Measurements from ENCODE around the gene NSG1. TPM values are rescaled to one million over a fixed set of nuclear protein-coding genes. Genes with fewer than 3 reads are reported as not detected.

The NSG1 gene
- total RNA-seq, 2 experiments from 2014 or later, result 1.9 to 2.1 TPM

DNA sequence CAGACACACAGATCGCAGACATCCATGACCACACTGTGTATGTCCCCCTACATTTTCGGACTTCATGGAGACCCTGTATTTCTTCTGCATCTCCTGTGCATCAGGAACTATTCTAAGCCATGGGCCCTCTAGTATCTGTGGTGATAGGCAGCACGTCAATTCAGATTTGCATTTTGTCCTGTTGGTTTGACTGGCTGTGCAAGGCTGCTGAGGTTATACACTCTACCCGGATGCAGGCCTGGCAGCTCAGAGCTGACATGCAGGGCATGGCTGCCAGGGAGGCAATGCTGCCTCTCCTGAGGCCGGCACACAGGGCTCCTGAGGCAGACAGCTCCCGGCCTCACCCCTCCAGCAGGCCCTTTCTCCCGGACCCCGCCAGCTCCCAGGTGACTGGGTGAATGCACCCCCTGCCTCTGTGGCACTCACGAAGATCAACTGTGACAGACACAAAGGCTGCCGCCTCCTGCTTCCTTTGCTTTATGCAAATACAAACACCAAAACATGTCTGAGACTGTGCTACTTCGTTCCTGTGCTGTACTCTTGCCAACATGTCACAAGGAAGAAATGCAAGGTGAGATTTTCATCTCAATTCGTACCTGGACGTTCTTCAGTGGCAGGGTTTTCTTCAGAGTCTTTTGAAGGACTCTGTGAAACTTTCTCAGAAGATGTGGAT, 51.0 kb downstream of the NSG1 start:
- H3K36me3 Mint-ChIP-seq (ENCODE audit: low read depth), result peaks cover 15% of the 10 kb centered on the region
- no peak for DNase-seq
- CTCF ChIA-PET, result no interaction called here
- H3K9me3 Mint-ChIP-seq, result no peaks in the 10 kb centered on the region
- intact Hi-C loops (cut with micrococcal nuclease), result no loop called here
- H3K4me1 Mint-ChIP-seq (ENCODE audit: low read depth), result peaks cover 9% of the 10 kb centered on the region
- no peaks in the 10 kb centered on the region for H3K27me3 Mint-ChIP-seq (ENCODE audit: low read depth)
- no peak overlapping the region for H3K4me3 Mint-ChIP-seq
- no peak overlapping the region for H3K27ac Mint-ChIP-seq

DNA sequence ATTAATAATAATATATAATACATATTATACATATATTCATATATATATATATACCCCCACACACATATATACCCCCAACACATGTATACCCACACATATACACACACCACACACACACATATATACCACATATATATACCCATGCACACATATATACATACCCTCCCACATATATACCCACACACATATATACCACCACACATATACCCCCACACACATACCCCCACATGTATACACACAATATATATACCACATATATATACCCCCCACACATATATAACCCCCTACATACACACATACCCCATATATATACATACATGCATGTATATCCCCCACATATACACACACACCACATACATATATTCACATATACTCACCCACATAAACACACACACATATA, 52.0 kb downstream of the NSG1 start:
- H3K9me3 Mint-ChIP-seq, result no peaks in the 10 kb centered on the region
- peaks cover 13% of the 10 kb centered on the region for H3K36me3 Mint-ChIP-seq (ENCODE audit: low read depth)
- peaks cover 9% of the 10 kb centered on the region for H3K4me1 Mint-ChIP-seq (ENCODE audit: low read depth)
- no peaks in the 10 kb centered on the region for H3K27me3 Mint-ChIP-seq (ENCODE audit: low read depth)
- intact Hi-C loops (cut with micrococcal nuclease), result no loop called here
- no peak overlapping the region for H3K27ac Mint-ChIP-seq
- DNase-seq, result no peak
- no peak overlapping the region for H3K4me3 Mint-ChIP-seq
- CTCF ChIA-PET, result no interaction called here

DNA sequence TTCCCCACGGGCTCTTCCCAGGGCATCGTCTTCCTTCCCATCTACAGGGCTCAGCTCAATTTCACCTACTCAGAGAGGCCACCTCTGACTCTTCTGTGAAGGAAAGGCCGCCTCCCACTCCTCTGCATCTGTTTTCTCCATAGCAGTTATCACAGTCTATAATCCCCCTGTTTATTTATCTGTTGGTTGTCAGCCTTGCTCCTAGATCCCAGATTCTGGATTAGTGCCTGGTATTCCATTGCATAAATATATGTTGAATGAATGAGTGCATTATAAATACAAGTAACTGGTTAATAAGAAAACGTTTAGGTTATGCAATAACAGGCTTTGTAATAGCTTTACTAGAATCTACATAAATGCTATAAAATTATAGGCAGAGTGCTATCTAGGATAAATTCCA, 52.9 kb downstream of the NSG1 start:
- DNase-seq, result no peak
- H3K27me3 Mint-ChIP-seq (ENCODE audit: low read depth), result no peaks in the 10 kb centered on the region
- CTCF ChIA-PET, result interaction anchor here (0.5 to 0.6 kb wide), 3 partner anchors 28 to 1821 kb away, joined by 3 to 5 read pairs (median 3); no protein-coding TSS in a partner anchor
- H3K36me3 Mint-ChIP-seq (ENCODE audit: low read depth), result peaks cover 14% of the 10 kb centered on the region
- intact Hi-C loops (cut with micrococcal nuclease), result no loop called here
- no peak overlapping the region for H3K4me3 Mint-ChIP-seq
- peaks cover 9% of the 10 kb centered on the region for H3K4me1 Mint-ChIP-seq (ENCODE audit: low read depth)
- H3K27ac Mint-ChIP-seq, result no peak overlapping the region
- no peaks in the 10 kb centered on the region for H3K9me3 Mint-ChIP-seq

DNA sequence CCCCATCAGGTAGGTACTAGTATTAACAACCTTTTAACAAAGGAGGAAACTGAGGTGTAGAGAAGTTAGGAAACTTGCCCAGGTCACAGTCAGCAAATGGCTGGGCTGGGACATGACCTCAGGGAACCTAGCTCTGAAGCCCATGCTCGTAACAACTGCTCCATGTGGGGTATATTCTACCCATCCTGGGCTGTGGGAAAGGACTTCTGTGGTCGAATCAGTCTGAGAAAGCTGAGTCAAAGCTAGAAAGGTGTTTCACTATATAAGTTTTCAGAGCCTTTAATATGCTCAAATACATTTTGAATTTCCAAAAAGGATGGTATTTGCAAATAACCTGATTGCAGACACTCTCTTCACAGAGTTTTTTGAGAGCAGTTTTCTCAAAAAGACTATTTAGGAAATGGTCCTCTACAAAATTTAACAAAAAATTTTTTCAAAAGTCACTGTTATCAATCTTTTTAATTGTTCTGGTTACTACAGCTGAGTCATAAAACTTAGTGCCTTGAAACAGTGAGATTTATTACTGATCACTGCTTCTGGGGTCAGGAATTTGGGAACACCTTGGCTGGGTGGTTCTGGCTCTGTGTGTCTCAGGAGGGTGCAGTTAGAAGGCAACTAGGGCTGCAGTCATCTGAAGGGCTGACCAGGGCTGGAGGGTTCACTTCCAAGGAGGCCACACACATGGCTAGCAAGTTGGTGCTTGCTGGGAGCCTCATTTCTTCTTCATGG, 53.6 kb downstream of the NSG1 start:
- no peak overlapping the region for H3K27ac Mint-ChIP-seq
- peaks cover 9% of the 10 kb centered on the region for H3K4me1 Mint-ChIP-seq (ENCODE audit: low read depth)
- no peaks in the 10 kb centered on the region for H3K9me3 Mint-ChIP-seq
- H3K27me3 Mint-ChIP-seq (ENCODE audit: low read depth), result no peaks in the 10 kb centered on the region
- intact Hi-C loops (cut with micrococcal nuclease), result no loop called here
- no peak overlapping the region for H3K4me3 Mint-ChIP-seq
- no peak for DNase-seq
- peaks cover 15% of the 10 kb centered on the region for H3K36me3 Mint-ChIP-seq (ENCODE audit: low read depth)
- CTCF ChIA-PET, result interaction anchor here (0.5 kb wide), 1 partner anchor 236 kb away, joined by 3 read pairs; no protein-coding TSS in a partner anchor

DNA sequence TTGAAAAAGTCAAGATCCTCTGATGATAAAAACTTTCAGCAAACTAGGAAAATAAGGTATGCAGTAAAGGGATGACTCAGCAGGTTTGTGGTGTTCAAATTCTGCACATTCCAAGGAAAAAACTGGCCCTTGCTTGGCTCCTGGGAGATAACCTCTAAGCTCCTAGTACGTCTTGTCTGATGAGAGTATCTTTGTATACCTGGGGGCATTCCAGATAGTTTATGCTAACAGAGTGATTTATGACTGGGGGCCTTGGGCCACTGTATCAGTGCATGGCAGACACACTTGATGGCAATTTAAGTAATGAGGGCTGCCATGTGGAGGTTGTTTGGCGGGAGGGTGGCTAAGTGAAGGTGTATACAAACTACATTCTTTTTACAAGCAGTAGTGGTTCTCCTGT, 56.9 kb downstream of the NSG1 start:
- CTCF ChIA-PET, result interaction anchor here (0.6 kb wide), 1 partner anchor 31 kb away, joined by 3 read pairs; no protein-coding TSS in a partner anchor

DNA sequence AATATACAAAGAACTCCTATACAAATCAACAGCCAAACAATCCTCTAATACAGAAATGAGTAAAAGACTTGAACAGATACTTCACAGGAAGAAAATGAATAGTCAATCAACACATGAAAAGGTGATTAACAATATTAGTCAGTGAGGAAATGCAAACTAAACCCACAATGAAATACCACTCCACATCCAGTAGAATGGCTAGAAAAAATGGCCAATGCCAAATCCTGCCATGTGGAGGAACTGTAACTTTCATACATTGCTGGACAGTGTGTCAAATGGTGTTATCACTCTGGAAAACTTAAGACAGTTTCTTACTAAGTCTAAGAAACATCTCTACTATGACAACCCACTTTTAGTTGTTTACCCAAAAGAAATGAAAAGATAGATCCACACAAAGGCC, 59.5 kb downstream of the NSG1 start:
- Mint-ChIP-seq H3K36me3 (ENCODE audit: low read depth) (peaks cover 7% of the 10 kb centered on the region), H3K27ac (no peak overlapping the region), H3K4me1 (ENCODE audit: low read depth) (peaks cover 3% of the 10 kb centered on the region), H3K27me3 (ENCODE audit: low read depth) (no peaks in the 10 kb centered on the region), H3K9me3 (no peaks in the 10 kb centered on the region), H3K4me3 (no peak overlapping the region)
- intact Hi-C loops (cut with micrococcal nuclease), result no loop called here
- DNase-seq, result no peak
- CTCF ChIA-PET, result no interaction called here

More for the DNA sequence above, 56.9 kb downstream of the NSG1 start:
- no peaks in the 10 kb centered on the region for H3K27me3 Mint-ChIP-seq (ENCODE audit: low read depth)
- intact Hi-C loops (cut with micrococcal nuclease), result no loop called here
- DNase-seq, result no peak
- no peak overlapping the region for H3K4me3 Mint-ChIP-seq
- peaks cover 4% of the 10 kb centered on the region for H3K36me3 Mint-ChIP-seq (ENCODE audit: low read depth)
- no peaks in the 10 kb centered on the region for H3K9me3 Mint-ChIP-seq
- H3K27ac Mint-ChIP-seq, result no peak overlapping the region
- H3K4me1 Mint-ChIP-seq (ENCODE audit: low read depth), result peaks cover 3% of the 10 kb centered on the region

DNA sequence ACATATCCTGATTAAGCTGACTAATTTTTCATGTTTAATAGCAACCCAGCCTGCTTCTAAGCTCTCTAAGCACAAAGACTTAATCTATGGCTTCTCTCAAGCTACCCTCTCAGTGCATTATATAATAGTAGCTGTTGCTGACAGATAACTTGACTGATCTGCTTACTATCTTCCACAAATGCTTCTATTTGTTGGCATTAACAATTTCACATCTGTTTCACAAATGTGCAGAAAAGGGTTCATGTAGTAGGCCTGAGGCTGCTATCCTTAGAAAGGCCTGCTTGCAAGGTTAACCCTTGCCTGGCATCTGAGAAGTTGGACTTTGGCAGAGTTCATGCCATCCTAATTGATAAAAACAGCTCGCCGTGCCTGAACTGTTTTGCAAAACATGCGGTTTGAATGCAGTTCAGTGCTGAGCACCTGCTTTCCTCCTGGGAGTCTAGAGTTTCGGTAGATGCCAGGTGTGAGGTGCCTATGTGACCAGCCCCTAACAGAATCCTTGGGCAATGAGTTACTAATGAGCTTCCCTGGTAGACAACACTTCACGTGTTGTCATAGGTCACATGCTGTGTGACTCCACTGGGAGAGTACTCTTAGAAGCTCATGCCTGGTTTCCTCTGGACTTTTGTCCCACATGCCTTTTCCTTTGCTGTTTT, 68.4 kb downstream of the NSG1 start:
- Mint-ChIP-seq H3K4me1 (ENCODE audit: low read depth) (no peaks in the 10 kb centered on the region), H3K36me3 (ENCODE audit: low read depth) (peaks cover 22% of the 10 kb centered on the region), H3K4me3 (no peak overlapping the region), H3K27ac (no peak overlapping the region), H3K9me3 (no peaks in the 10 kb centered on the region), H3K27me3 (ENCODE audit: low read depth) (no peaks in the 10 kb centered on the region)
- no peak for DNase-seq
- intact Hi-C loops (cut with micrococcal nuclease), result no loop called here
- CTCF ChIA-PET, result no interaction called here

DNA sequence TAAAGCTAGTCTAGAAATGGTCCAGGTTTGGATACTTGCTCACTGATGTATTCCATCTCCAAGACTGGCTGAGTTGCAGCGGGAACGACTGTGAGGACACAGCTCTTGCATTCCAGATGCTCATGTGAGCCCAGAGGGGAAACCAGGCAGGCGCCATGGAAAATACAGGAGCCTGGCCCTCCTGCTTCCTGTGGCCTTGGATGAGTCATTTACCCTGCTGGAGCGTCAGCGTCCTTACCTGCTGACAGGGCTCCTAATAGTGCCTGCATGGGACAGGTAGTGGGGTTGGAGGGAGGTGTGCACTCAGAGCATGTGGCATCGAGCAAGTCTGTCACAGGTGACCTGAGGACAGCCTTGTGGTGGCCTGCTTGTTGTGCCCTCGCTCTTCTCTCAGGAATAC, 69.4 kb downstream of the NSG1 start:
- CTCF ChIA-PET, result no interaction called here
- DNase-seq, result no peak
- H3K4me3 Mint-ChIP-seq, result no peak overlapping the region
- H3K9me3 Mint-ChIP-seq, result no peaks in the 10 kb centered on the region
- H3K27me3 Mint-ChIP-seq (ENCODE audit: low read depth), result no peaks in the 10 kb centered on the region
- H3K4me1 Mint-ChIP-seq (ENCODE audit: low read depth), result peaks cover under 1% of the 10 kb centered on the region
- H3K27ac Mint-ChIP-seq, result no peak overlapping the region
- peaks cover 19% of the 10 kb centered on the region for H3K36me3 Mint-ChIP-seq (ENCODE audit: low read depth)
- intact Hi-C loops (cut with micrococcal nuclease), result no loop called here

DNA sequence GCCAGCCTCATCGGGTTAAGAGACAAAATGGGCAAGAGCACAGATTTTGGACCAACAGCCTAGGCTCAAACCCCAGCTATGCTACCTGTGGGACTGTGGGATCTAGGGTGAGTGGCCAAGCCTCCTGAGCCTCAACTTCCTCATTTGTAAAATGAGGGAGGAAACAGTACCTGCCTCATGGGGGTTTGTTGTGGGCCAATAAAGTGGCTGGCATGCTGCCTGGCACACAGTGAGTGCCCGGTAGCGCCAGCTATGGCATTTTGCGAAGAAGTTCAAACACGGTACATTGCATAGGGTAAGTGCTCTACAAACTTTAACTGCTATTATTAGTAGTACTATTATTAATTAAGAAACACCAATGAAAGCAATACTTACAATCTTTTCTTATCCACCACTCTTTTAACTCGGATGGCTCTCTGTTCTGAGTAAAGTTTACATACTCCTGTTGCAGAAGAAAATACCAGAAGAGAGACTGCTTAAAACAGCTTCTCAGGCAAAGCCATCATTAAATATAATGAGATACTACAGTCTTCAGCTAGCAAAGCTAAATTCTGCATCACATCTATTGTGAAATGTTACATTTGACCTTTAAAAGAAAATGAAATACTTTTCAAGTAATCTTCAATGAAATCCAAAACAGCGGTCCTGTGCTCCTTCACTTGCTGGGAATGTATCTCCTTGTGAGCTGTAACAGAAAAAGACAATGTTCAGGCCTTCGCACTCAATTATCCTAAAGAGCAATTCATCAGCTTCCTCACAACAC, 70.1 kb downstream of the NSG1 start:
- H3K4me1 Mint-ChIP-seq (ENCODE audit: low read depth), result peaks cover 7% of the 10 kb centered on the region
- no peaks in the 10 kb centered on the region for H3K9me3 Mint-ChIP-seq
- no peak overlapping the region for H3K4me3 Mint-ChIP-seq
- H3K27ac Mint-ChIP-seq, result no peak overlapping the region
- peaks cover 14% of the 10 kb centered on the region for H3K36me3 Mint-ChIP-seq (ENCODE audit: low read depth)
- CTCF ChIA-PET, result no interaction called here
- intact Hi-C loops (cut with micrococcal nuclease), result no loop called here
- no peak for DNase-seq
- H3K27me3 Mint-ChIP-seq (ENCODE audit: low read depth), result no peaks in the 10 kb centered on the region

DNA sequence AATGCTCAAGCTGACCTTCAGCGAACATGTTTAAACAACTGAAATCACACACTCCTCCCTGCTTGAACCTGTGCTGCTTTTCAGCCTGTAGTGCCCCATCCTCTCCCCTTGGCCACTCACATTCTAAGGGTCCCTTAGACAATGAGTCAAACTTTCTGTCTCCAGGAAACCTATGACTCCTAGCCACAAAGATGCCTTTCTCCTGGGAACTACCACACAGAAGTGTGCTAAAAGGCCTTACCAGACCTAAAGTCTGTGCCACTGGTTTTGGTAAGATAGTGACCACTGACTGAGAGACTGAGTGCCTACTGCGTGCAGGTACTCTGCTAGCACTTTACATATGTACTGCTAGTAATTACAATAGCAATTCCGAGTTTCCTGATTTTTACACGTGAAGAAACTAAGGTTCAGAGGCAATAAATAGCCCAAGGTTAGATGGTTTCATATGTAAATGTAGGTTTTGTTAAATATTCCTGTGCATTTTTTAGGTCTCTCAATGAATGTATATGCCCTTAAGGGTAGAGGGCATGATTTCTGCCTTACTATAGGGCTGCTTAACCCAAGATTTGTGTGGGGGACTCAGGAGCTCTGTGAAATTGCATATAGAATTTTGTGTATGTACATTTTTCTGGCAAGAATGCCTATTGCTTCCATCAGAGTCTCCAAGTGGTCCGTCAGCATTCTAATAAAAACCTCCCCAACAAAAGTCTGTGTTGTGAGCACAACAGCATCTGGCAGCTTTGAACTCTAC, 71.1 kb downstream of the NSG1 start:
- no peak for DNase-seq
- Mint-ChIP-seq H3K27ac (no peak overlapping the region), H3K9me3 (no peaks in the 10 kb centered on the region), H3K36me3 (ENCODE audit: low read depth) (peaks cover 8% of the 10 kb centered on the region), H3K27me3 (ENCODE audit: low read depth) (no peaks in the 10 kb centered on the region), H3K4me3 (no peak overlapping the region), H3K4me1 (ENCODE audit: low read depth) (peaks cover 14% of the 10 kb centered on the region)
- CTCF ChIA-PET, result no interaction called here
- intact Hi-C loops (cut with micrococcal nuclease), result no loop called here

DNA sequence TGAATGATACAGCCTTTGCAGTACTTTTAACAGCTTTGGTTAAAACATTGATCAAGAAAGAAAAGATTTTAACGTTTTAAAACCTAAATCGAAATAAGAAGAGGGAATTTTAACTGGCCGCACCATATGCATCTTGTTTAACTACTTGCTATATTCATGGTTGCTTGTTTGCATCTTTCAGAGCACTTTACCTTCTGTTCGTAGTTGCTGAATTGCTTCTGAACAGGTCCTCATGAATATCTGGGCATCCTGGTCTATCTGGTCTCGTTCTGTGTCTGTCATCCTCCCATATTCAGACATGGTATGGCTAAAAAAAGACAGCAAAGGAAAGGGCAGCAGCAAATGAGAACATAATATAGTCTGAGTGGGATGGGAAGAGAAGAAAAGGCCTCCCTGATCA, 72.3 kb downstream of the NSG1 start:
- no peaks in the 10 kb centered on the region for H3K27me3 Mint-ChIP-seq (ENCODE audit: low read depth)
- no peaks in the 10 kb centered on the region for H3K9me3 Mint-ChIP-seq
- peaks cover 8% of the 10 kb centered on the region for H3K36me3 Mint-ChIP-seq (ENCODE audit: low read depth)
- DNase-seq, result no peak
- no peak overlapping the region for H3K4me3 Mint-ChIP-seq
- intact Hi-C loops (cut with micrococcal nuclease), result no loop called here
- CTCF ChIA-PET, result interaction anchor here (0.6 kb wide), 1 partner anchor 161 kb away, joined by 3 read pairs; no protein-coding TSS in a partner anchor
- H3K4me1 Mint-ChIP-seq (ENCODE audit: low read depth), result peaks cover 20% of the 10 kb centered on the region
- H3K27ac Mint-ChIP-seq, result no peak overlapping the region
